ENCODE results near the gene ZNF165.

The ZNF165 gene

GRCh38 chr6:28089054-28089453 lies 8.7 kb downstream of the ZNF165 start:
- TF ChIP-seq TAF1 (IDR thresholded peaks at IDR 0.05; ENCODE audit: borderline replicate concordance, insufficient read depth, low read length) = no peak
- no peak for TF ChIP-seq POLR2AphosphoS5 (IDR thresholded peaks at IDR 0.05; ENCODE audit: low read depth, low read length)

DNA sequence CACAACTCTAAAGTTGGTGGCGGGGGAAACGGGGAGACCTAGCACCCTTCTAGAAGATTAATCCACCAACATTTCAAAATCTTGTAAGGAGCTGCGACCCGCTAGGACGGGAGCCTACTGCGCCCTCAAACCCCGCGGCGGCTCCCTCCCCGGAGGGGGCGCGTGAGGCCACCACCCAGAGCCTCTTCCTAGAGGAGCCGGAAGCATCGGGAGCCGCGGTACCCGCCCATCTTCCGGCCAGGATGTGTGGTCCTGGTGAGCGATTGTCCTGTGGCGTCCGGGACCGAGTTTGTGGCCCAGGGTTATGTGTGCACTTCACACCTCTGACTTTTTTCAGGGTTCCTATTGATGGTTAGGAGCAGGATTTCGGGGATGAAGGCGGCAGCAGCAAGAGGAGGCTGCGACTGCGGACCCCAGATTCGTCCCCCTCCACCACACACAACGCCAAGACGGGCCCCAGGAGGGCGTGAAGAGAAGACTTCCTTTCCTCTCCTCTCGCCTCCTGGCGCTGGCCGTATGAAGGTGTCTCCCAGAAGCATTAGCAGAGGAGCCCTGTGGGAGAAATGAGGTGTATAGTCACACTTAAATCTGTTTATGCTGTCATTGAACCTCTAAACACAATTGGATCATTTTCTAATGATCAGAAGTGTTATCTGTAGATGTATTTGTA lies 10.7 kb downstream of the ZNF165 start:
- TF ChIP-seq SIN3A (IDR thresholded peaks at IDR 0.05; ENCODE audit: borderline replicate concordance, insufficient read depth, low read length) (no peak), TAF1 (IDR thresholded peaks at IDR 0.05; ENCODE audit: borderline replicate concordance, insufficient read depth, low read length) (no peak), POLR2AphosphoS5 (IDR thresholded peaks at IDR 0.05; ENCODE audit: low read depth, low read length) (no peak), FOXP2 (optimal IDR thresholded peaks at IDR 0.05; ENCODE audit: borderline replicate concordance, extremely low read depth, extremely low read length, insufficient read depth) (no peak)

GRCh38 chr6:28104392-28105244 lies 24.2 kb downstream of the ZNF165 start:
- TF ChIP-seq TAF1 (IDR thresholded peaks at IDR 0.05; ENCODE audit: borderline replicate concordance, insufficient read depth, low read length) = peak; percentile 74; the same call in 1 of the 2 replicates
- TF ChIP-seq REST (IDR thresholded peaks at IDR 0.05; ENCODE audit: insufficient read depth in 1 of 2, low read depth in 2 of 2, low read length in 2 of 2) = 0 out of 4 replicates have a peak, but pooled peaks of 1 of the 2 experiments have one; percentile 36
- peak; percentile 61 for TF ChIP-seq POLR2AphosphoS5 (IDR thresholded peaks at IDR 0.05; ENCODE audit: low read depth, low read length)
- TF ChIP-seq FOXP2 (optimal IDR thresholded peaks at IDR 0.05; ENCODE audit: borderline replicate concordance, extremely low read depth, extremely low read length, insufficient read depth) = no peak
- no peak for TF ChIP-seq SIN3A (IDR thresholded peaks at IDR 0.05; ENCODE audit: borderline replicate concordance, insufficient read depth, low read length)

DNA sequence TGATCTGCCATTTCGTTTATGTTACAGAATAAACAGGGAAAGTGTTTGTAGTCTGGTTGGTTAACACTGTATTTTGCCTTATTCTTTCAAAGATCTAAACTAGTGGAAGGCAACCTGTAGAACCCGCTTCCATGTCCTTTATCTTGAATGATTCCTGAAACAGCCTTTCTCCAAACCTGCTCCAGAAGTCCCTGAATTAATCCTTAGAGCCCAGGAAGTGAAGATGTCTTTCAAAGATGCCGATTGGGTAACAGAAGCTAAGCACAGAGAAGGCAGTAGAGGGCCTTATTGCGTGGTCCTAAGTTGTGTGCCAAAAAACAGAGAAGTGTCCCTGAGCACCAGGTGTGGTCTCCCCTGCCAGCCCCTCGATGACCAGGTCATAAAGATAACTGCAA lies 24.9 kb downstream of the ZNF165 start:
- TF ChIP-seq FOXP2 (optimal IDR thresholded peaks at IDR 0.05; ENCODE audit: borderline replicate concordance, extremely low read depth, extremely low read length, insufficient read depth) = no peak
- no peak for TF ChIP-seq SIN3A (IDR thresholded peaks at IDR 0.05; ENCODE audit: borderline replicate concordance, insufficient read depth, low read length)
- TF ChIP-seq POLR2AphosphoS5 (IDR thresholded peaks at IDR 0.05; ENCODE audit: low read depth, low read length) = no peak
- TF ChIP-seq TAF1 (IDR thresholded peaks at IDR 0.05; ENCODE audit: borderline replicate concordance, insufficient read depth, low read length) = no peak
- TF ChIP-seq REST (IDR thresholded peaks at IDR 0.05; ENCODE audit: insufficient read depth in 1 of 2, low read depth in 2 of 2, low read length in 2 of 2) = no peak

GRCh38 chr6:28107506-28107905 lies 27.1 kb downstream of the ZNF165 start:
- no peak for TF ChIP-seq TAF1 (IDR thresholded peaks at IDR 0.05; ENCODE audit: borderline replicate concordance, insufficient read depth, low read length)
- no peak for TF ChIP-seq FOXP2 (optimal IDR thresholded peaks at IDR 0.05; ENCODE audit: borderline replicate concordance, extremely low read depth, extremely low read length, insufficient read depth)
- no peak for TF ChIP-seq POLR2AphosphoS5 (IDR thresholded peaks at IDR 0.05; ENCODE audit: low read depth, low read length)
- TF ChIP-seq REST (IDR thresholded peaks at IDR 0.05; ENCODE audit: insufficient read depth in 1 of 2, low read depth in 2 of 2, low read length in 2 of 2) = no peak

DNA sequence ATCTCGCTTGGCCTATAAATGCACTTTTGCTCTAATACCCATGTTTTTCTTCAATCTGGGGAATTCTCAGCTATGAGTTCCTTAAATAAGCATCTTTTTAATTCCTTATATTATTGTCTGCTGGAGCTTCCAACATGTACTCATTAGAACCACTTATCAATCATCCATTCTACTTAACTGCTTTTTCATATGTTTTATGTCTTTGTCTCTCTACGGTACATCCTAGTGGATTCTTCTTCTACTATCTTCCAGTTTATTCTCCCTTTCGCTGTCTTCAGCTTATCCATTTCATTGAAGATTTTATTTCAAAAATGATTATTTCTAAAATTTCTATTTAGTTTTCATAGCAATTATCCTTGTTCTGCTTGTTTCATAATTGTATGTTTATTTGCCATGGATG lies 31.6 kb downstream of the ZNF165 start:
- TF ChIP-seq FOXP2 (optimal IDR thresholded peaks at IDR 0.05; ENCODE audit: borderline replicate concordance, extremely low read depth, extremely low read length, insufficient read depth) (no peak), SIN3A (IDR thresholded peaks at IDR 0.05; ENCODE audit: borderline replicate concordance, insufficient read depth, low read length) (no peak), REST (IDR thresholded peaks at IDR 0.05; ENCODE audit: insufficient read depth in 1 of 2, low read depth in 2 of 2, low read length in 2 of 2) (no peak), TAF1 (IDR thresholded peaks at IDR 0.05; ENCODE audit: borderline replicate concordance, insufficient read depth, low read length) (no peak), POLR2AphosphoS5 (IDR thresholded peaks at IDR 0.05; ENCODE audit: low read depth, low read length) (no peak)

Data from PFSK-1 (cell line).